ENCODE results near the gene MB.

DNA sequence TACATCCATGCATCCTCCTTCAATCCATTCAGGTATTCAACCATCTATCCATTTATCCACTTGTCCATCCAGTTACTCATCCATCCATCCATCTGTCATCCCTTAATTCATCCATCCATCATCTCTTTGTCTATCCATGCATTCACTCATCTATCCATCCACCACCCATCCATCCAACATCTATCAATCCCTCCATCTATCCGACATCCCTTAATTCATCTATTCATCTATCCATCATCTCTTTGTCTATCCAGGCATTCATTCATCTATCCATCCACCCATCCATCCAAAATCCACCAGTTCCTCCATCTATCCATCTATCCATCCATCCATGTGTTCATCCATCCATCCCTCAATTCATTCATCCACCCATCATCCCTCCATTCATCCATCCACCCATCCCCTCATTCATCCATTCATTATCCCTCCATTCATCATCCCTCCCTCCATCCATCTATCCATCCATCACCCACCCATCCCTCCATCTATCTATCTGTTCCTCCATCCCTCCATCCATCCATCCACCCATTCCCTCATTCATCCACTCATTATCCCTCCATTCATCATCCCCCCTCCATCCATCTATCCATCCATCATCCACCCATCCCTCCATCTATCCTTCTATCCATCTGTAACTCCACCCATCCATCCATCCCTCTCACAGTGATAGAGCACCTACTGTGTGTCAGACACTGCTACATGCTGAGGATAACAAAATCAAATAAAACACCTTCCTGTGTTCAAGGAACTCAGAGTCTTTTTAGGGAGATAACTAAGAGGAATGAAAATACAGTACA is 1.5 kb upstream of the MB start:
- TF ChIP-seq, protein P1, sequence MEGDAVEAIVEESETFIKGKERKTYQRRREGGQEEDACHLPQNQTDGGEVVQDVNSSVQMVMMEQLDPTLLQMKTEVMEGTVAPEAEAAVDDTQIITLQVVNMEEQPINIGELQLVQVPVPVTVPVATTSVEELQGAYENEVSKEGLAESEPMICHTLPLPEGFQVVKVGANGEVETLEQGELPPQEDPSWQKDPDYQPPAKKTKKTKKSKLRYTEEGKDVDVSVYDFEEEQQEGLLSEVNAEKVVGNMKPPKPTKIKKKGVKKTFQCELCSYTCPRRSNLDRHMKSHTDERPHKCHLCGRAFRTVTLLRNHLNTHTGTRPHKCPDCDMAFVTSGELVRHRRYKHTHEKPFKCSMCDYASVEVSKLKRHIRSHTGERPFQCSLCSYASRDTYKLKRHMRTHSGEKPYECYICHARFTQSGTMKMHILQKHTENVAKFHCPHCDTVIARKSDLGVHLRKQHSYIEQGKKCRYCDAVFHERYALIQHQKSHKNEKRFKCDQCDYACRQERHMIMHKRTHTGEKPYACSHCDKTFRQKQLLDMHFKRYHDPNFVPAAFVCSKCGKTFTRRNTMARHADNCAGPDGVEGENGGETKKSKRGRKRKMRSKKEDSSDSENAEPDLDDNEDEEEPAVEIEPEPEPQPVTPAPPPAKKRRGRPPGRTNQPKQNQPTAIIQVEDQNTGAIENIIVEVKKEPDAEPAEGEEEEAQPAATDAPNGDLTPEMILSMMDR (conservative IDR thresholded peaks at IDR 0.05; ENCODE audit: low read depth, low read length): no peak
- no peak for TF ChIP-seq EZH2 (IDR thresholded peaks at IDR 0.05; ENCODE audit: borderline replicate concordance, low read depth, low read length, poor library complexity, severe bottlenecking)
